Osteoblast (primary cell): ENCODE data around the gene SLC17A8. TPM values are rescaled to one million over a fixed set of nuclear protein-coding genes. Genes with fewer than 3 reads are reported as not detected.
A peak's percentile ranks its signal among the peaks of the same experiment; 100 is the strongest.

Experiments used
- DNase-seq: peaks from one replicate; pipeline ENCODE4 v3.0.0; 2011; ENCODE audit warnings: low spot score, mixed read lengths; ENCODE audit not compliant: insufficient read length; ENCODE audit errors: missing footprints
- H2AFZ ChIP-seq: 2 replicates; pipeline ENCODE4 v1.6.0; 2011; ENCODE audit warnings: mild to moderate bottlenecking, low read length
- H3K27ac ChIP-seq: 2 replicates; pipeline ENCODE4 v1.5.1; 2011; ENCODE audit warnings: mild to moderate bottlenecking, low read depth, low read length, moderate library complexity
- H3K27me3 ChIP-seq: 2 replicates; pipeline ENCODE4 v1.6.0; 2012; ENCODE audit warnings: mild to moderate bottlenecking, control low read depth, inconsistent platforms, low read length, moderate library complexity; ENCODE audit not compliant: insufficient read depth
- H3K36me3 ChIP-seq: 2 replicates; pipeline ENCODE4 v1.5.1; 2011; ENCODE audit warnings: mild to moderate bottlenecking, low read length, control low read depth, moderate library complexity; ENCODE audit not compliant: insufficient read depth
- H3K4me1 ChIP-seq: 2 replicates; pipeline ENCODE4 v1.5.1; 2011; ENCODE audit warnings: mild to moderate bottlenecking, low read length, control low read depth, moderate library complexity; ENCODE audit not compliant: insufficient read depth
- H3K4me2 ChIP-seq: 2 replicates; pipeline ENCODE4 v1.6.0; 2011; ENCODE audit warnings: mild to moderate bottlenecking, low read length; ENCODE audit not compliant: insufficient read depth
- H3K4me3 ChIP-seq: fragments of 200-600 bp; sonication (generic); 3 replicates; pipeline ENCODE4 v1.5.1; 2012; ENCODE audit warnings: mild to moderate bottlenecking, low read length, inconsistent platforms; ENCODE audit not compliant: insufficient read depth
- H3K79me2 ChIP-seq: 2 replicates; pipeline ENCODE4 v1.6.0; 2012; ENCODE audit warnings: mild to moderate bottlenecking, low read length, control low read depth, inconsistent platforms; ENCODE audit not compliant: insufficient read depth
- H3K9me3 ChIP-seq: 2 replicates; pipeline ENCODE4 v1.5.1; 2011; ENCODE audit warnings: low read depth, low read length, control low read depth
- H4K20me1 ChIP-seq: 2 replicates; pipeline ENCODE4 v1.6.0; 2012; ENCODE audit warnings: mild to moderate bottlenecking, low read length, control low read depth; ENCODE audit not compliant: insufficient read depth
- CTCF ChIP-seq: IDR thresholded peaks from 2 replicates; pipeline ENCODE4 v1.5.1; 2011; ENCODE audit warnings: mild to moderate bottlenecking, low read depth, low read length, moderate library complexity; ENCODE audit errors: extremely low read depth
- total RNA-seq: library from RNA; depleted of rRNA; stranded (reverse); fragments of >200 nt; gene quantifications from 2 replicates; pipeline ENCODE4 v1.2.3, GENCODE V29; 2012

The SLC17A8 gene
- total RNA-seq, 1 donor: not detected

GRCh38 chr12:100345020-100345767 is 11.7 kb upstream of the SLC17A8 start:
- no peaks in the 10 kb centered on the region for H3K79me2 ChIP-seq
- H3K4me3 ChIP-seq: no peak overlapping the region
- H3K27ac ChIP-seq: no peak overlapping the region
- H2AFZ ChIP-seq: no peak overlapping the region
- no peaks in the 10 kb centered on the region for H3K27me3 ChIP-seq
- DNase-seq: no peak
- H4K20me1 ChIP-seq: no peaks in the 10 kb centered on the region
- no peaks in the 10 kb centered on the region for H3K36me3 ChIP-seq
- TF ChIP-seq CTCF: no peak
- no peak overlapping the region for H3K4me2 ChIP-seq
- H3K9me3 ChIP-seq: no peaks in the 10 kb centered on the region
- peaks cover 3% of the 10 kb centered on the region for H3K4me1 ChIP-seq

DNA sequence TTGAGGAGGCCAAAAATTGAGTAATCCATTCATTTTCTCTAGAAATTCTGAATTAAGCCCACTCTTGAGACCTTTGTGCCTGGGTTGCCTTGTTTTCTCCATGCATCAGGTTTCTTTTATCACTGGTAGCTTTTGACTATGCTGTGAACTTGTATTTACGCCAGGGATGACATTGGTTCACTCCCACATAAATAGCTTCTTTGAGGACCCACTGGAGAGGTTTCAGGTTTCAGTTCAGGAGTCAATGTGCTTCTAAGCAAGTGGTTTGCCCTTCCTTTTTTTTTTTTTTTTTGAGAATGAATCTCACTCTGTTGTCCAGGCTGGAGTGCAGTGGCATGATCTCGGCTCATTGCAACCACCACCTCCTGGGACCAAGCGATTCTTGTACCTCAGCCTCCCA is 10.2 kb upstream of the SLC17A8 start:
- H2AFZ ChIP-seq: no peak overlapping the region
- H3K27ac ChIP-seq: no peak overlapping the region
- H3K4me3 ChIP-seq: no peak overlapping the region
- peaks cover 3% of the 10 kb centered on the region for H3K4me1 ChIP-seq
- no peak for DNase-seq
- H3K36me3 ChIP-seq: no peaks in the 10 kb centered on the region
- no peaks in the 10 kb centered on the region for H4K20me1 ChIP-seq
- TF ChIP-seq CTCF: no peak
- no peak overlapping the region for H3K4me2 ChIP-seq
- no peaks in the 10 kb centered on the region for H3K27me3 ChIP-seq
- no peaks in the 10 kb centered on the region for H3K79me2 ChIP-seq
- no peaks in the 10 kb centered on the region for H3K9me3 ChIP-seq

GRCh38 chr12:100348657-100349454 is 8.0 kb upstream of the SLC17A8 start:
- H3K36me3 ChIP-seq: no peaks in the 10 kb centered on the region
- H4K20me1 ChIP-seq: no peaks in the 10 kb centered on the region
- peak; percentile 37 for TF ChIP-seq CTCF
- H3K27me3 ChIP-seq: no peaks in the 10 kb centered on the region
- no peaks in the 10 kb centered on the region for H3K79me2 ChIP-seq
- no peak overlapping the region for H3K27ac ChIP-seq
- H3K4me2 ChIP-seq: no peak overlapping the region
- no peak for DNase-seq
- H2AFZ ChIP-seq: no peak overlapping the region
- H3K9me3 ChIP-seq: no peaks in the 10 kb centered on the region
- H3K4me3 ChIP-seq: no peak overlapping the region
- peaks cover 3% of the 10 kb centered on the region for H3K4me1 ChIP-seq

DNA sequence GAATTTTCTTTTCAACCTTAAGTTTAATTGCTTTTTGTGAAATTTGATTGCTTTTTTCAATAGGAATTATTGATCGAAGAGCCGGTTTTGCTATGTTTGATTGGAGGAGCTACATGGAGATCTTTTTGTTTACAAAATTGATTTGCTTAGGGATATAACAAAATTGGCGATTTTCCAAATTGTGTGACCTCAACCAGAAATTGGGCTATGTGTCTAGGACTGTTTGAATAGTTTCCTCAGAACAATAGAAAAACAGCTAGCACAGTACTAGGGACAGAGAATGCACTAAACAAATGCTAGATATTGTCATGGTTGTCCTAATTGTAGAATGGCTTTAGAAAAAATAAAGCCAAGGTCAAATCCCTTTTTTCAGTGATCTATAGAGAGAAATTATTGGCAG is 2.4 kb downstream of the SLC17A8 start:
- Histone ChIP-seq H4K20me1 (no peaks in the 10 kb centered on the region), H3K4me2 (no peak overlapping the region), H3K27me3 (peaks cover 20% of the 10 kb centered on the region), H3K9me3 (no peaks in the 10 kb centered on the region), H3K36me3 (no peaks in the 10 kb centered on the region), H3K4me1 (no peaks in the 10 kb centered on the region), H3K27ac (no peak overlapping the region), H2AFZ (no peak overlapping the region), H3K4me3 (no peak overlapping the region), H3K79me2 (no peaks in the 10 kb centered on the region)
- peak; percentile 62 for DNase-seq
- TF ChIP-seq CTCF: no peak
